GM19397 (cell line): Measurements from ENCODE around the gene ESM1.

ENCODE experiments used
- ATAC-seq: cut with Tn5 transposase; IDR thresholded peaks from one replicate; pipeline ENCODE4 v1.9.1; 2021; ENCODE audit warnings: mild to moderate bottlenecking, moderate library complexity; ENCODE audit not compliant: unreplicated experiment

ESM1 gene

DNA sequence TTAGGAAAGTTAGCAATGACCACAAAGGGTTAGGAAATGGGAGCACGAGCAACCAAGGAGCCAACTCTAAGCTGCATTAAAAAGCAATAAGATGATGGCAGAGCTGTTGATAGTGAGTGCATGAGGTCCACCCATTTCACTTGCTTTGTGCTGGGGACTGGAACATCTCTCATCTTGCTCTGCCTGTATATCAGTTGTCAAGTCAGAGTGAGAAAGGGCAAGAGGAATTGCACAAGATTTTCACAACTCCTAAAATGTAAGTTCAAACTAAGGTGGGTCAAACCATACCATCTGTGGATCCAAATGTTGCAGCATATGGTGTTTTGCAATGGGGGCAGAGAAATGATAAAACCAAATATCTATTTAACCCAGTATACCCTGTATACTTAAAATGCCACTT, 2.8 kb upstream of the ESM1 start:
- no peak for ATAC-seq

DNA sequence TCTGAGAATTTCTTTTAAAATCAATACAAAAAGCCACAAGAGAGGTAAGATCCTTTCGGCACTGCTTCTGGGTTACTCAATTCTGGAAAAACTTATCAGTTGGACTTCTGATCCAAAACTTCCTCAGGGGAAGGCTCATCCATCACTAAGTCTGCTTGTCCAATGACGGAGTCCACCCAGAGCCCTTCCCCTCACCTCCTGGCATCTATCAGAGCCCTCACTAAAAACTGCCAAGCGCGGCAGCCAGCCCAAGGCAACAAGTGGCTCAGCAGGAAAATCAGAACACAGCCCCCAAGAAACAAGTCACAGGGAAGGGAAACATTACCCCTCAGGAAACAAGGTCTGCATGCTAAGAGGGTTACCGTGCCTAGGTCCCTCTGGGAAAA, 869 bp upstream of the ESM1 start:
- no peak for ATAC-seq

DNA sequence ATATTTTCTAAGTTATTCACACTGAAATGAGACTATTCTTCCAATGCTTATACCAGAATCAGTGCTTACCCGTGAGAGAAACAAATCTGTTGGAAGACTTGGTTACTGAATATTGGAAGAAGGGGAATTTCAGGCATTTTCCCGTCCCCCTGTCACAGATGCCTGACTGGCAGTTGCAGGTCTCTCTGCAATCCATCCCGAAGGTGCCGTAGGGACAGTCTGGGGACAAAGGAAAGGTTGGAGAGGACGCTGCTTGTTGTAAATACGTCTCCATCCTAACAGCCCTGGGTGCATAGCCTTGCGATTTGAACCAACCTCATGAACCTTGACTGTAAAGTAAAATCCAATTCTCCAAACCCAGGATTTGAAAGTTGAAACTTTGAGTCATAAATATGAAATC, 3.5 kb downstream of the ESM1 start:
- ATAC-seq: no peak

DNA sequence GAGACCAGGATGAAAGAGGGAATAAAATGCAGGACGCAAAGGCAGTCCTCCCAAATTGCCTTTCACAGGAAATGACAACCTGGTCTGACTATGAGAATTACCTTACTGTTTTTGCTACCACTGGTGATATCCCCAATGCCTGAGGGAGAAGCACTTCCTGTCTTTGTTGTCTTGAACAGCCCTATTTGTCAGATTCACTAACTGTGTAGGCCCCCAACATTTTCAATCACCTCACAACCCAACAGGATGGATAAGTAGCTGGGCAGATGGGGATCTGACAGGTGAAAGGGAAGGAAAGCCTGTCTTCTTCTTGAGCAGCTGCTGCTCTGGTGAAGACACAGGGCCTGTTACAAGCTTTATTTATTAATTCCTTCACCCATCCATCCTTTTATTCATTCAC, 9.7 kb downstream of the ESM1 start:
- no peak for ATAC-seq

DNA sequence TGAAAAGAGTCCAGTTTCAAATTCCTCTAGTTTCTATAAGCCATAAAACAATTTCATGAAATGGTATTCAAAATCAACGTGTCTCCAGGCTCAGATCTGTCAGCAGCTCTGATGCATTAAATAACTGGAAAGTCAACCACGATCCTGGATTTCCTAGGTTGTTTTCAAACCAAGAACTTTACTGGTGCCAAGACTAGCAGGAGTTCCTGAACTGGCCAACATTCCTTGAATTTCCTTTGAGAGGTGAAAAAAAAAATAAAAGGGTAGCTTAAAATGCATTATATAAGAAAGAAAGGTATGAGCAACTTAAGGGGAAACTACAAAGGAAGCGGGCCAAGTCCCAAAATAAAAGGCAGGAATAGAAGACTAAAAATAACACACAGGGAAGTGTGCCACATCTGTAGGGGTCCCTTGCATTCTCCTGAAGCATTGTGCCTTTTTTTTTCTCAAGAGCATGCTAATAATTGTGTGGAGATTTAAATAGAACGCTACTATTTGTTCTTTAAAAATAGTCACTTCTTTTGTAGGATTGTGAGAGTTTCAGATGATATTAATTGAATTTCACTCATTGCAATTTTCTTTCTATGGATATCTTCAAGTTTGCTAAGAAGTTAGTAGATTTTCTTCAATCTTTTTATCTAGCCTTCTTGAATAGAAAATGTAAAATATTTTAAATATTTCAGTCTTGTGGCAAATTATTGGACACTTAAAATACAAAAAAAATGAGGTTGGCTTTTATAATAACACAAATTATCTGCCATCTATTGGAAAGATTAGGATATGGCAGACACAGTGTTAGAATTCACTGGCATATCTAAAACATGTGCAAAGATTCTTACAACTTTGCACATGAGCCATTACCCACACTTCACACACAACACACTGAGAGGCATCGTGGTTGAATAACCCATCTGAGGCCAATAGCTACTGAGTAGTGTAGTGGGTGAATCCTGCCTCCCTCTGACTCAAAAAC, 15.3 kb downstream of the ESM1 start:
- ATAC-seq: no peak

DNA sequence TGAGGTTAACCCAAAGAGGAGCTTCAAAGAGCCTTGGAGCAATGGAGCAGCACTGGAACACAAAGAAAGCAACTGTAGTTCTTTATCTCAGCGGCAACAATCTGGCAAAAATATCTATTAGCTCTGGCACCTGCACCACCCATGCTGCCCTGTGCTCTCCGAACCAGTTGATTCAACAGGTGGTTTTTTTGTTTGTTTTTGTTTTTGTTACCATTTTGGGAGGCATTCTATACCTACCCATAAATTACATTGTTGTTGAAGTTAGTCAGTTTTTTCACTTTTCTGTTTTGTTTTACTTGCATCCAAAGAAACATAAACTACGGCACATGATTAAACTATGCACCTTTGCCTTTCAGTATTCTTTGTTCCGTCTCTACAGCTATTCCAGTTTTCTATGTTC, 16.2 kb downstream of the ESM1 start:
- no peak for ATAC-seq

DNA sequence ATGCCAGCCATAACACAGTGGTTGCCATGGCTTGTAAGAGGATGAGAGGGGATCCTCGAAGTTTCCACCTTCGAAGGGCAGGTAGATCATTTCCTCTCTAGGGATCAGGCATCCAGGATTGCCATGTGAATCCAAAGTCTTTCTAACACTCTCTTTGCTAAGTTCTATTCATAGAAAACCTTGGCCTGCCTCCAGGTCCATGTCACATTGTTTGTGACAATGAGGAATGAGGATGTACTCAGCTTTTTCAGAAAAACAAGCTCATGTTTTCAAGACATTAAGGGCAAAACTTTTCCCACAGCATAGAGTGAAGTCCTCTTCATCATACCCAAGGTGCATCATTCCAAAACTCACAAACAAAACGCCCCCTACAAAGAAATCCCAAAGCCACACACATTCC, 19.6 kb downstream of the ESM1 start:
- ATAC-seq: no peak

DNA sequence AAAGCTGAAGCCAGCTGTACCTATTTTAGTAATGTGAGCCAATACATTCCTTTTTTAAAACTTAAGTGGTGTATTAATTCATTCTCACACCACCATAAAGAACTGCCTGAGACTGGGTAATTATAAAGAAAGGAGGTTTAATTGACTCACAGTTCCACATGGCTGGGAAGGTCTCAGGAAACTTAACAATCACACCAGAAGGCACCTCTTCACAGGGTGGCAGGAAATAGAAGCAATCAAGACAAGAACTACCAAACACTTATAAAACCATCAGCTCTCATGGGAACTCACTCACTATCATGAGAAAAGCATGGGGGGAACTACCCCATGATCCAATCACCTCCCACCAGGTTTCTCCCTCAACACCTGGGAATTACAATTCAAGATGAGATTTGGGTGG, 21.0 kb downstream of the ESM1 start:
- no peak for ATAC-seq

DNA sequence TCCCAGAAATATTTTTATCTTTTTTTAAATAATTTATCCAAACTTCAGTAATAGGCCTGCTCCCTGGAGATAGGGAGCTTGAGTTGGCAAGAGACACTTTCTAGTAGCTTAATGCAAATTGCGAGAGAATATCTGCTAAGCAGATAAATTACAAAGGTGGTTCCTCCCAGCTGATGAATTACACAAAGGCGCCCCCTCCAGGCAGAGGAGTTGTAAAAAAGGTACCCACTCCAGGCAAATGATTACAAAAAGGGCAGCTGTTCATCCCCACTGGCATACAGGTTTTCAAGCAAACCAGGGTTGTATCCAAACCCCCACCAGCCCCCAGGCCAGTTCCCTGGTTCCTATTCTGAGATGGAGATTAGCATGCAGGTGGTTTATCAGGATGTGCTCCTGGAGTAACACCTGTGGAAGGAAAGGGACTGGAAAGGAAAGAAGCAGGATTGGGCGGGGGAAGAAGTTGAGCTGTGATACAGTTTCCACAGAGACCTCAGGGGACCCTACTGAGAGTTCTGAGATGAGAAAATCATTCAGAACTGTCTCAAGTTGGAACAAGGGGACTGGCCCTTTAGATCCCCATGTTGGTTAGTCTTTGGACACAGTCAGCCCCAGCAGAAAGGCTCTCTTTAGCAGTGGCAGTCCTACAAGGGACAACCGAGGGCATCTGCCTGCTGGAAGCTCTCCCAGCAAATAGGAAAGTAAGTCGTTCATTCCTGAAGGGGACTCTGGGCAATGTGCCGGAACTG, 25.5 kb downstream of the ESM1 start:
- no peak for ATAC-seq

DNA sequence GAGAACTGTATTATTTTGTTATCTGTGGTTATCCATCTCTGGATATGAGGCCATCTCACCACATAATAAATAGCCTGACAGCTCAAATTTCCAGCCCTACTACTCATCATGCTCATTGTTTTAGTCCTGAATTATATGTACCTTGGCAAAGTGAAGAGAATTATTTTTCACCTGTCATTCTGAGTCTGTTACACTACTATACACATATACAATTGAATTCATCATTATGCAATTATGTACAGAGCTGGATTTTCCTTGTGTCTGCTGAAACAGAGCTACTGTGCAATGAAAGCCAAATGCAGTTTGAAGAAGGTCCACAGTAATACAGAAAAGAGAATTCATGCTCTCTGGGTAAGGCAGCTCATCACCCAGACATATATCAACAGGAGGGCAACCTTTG, 28.5 kb downstream of the ESM1 start:
- ATAC-seq: no peak

DNA sequence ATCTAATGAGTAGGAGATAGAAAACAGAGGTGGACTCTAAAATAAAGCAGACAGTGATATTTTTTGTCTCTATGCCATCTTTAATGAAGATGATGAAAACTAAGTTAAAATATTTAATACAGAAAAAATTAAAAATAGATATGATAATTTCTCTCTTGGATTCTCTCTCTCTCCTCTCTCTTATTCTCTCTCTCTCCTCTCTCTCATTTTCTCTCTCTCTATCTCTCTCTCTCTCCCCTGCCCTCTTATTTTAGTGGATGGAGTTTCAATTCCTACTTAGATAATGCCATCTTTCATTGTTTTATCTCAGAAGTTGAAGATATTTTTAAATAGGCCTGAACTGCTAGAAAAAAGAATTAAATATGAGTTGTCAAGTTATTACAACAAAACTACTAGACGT, 38.2 kb downstream of the ESM1 start:
- no peak for ATAC-seq

DNA sequence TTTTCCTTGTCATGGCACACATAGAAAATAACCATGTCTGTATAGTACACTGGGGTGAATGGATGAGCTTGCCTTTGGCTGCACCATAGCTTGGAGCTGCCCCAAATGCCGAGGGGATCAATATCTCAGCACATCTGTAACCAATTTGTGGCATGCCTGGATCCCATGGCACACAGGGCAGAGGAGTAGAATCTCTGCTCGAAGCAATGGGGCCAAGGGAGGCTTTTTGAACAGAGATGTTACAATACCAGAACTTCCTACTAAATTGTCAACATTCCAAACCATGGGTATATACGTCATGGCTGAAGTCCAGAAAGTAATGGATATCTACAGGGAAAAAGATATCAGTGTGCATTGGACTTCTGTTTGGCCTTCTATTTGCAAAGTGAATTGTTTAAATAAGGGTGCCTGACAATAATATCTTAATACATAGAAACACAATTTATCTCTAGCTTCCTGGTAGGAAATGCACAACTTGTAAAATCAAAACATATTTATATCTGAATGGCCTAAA, 39.0 kb downstream of the ESM1 start:
- no peak for ATAC-seq

DNA sequence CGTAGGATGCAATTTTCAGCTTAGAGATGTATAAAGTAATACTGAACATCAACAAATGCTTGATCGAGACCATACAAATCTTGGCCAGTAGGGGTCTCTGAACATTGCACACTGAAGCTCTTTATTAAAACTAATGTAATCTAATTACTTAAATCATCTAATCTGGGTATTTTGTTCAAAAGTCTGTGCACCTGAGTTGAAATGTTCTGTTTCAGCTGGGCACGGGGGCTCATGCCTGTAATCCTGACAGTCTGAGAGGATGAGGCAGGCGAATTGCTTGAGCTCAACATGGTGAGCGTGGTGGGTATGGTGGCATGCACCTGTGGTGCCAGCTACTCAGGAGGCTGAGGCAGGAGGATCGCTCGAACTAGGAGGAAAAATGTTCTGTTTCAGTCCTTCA, 41.0 kb downstream of the ESM1 start:
- ATAC-seq: no peak

DNA sequence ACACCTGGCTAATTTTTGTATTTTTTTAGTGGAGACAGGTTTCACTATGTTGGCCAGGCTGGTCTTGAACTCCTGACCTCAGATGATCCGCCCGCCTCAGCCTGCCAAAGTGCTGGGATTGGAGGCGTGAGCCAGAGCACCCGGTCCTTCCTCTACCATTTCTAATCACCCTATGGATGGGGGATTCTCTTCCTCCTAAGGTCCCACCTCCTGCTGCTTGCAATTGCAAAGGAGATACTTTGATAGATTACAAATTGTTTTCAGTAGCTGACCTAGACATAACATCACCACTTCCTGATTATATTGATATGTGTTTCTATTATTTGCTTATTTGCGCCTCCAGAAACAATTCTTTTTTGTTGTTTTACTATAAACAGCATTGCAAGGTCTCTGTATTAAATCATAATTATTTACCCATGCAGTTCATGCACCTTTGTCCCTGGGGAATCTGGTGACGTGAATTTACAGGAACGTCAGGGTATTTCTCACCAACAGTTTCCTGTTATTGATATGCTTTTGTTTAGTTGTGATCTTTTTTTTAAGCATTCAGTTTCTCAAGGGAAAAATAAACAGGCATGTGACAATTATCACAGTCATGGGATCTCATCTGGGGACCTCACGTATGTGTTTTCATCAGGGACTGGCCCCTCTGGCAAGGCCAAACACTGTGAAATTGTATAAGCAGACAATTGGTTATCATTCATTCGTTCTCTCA, 43.2 kb downstream of the ESM1 start:
- ATAC-seq: no peak

DNA sequence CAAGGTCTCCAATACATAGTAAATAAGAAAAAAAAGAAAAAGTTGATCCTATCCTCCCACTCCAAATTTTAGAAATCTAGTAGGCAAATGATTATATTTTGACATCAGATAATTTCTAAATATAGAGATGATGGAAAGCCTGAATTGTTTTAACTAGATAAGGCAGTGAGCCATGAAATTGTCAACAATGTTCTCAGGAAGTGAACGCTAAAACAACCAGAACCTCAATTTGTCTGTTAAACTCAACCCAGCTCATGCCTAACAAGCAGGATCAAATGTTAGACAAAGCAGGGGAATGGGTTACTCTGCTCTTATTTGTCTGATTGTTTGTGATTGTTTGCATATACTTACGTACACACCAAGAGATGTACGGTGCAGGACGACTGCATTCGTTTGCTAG, 49.2 kb downstream of the ESM1 start:
- no peak for ATAC-seq

DNA sequence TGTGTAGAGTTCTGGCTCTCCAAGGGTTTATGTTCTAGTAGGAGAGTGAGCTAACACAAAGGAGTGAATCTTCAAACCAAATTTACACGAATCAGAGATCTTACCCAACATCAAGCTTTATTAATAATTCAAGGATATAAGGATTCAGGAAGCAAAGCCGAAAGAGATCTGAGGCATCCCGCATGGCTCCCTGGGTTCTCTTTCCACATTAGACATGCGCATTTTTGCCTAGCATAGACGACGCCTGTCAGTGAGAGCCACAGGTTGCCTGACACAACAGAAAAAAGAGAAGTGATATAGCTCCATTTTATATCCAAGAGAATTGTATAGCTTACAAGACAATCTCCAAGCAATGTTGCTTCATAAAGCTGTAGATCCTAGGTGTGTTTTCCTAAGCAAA, 52.6 kb downstream of the ESM1 start:
- ATAC-seq: no peak

DNA sequence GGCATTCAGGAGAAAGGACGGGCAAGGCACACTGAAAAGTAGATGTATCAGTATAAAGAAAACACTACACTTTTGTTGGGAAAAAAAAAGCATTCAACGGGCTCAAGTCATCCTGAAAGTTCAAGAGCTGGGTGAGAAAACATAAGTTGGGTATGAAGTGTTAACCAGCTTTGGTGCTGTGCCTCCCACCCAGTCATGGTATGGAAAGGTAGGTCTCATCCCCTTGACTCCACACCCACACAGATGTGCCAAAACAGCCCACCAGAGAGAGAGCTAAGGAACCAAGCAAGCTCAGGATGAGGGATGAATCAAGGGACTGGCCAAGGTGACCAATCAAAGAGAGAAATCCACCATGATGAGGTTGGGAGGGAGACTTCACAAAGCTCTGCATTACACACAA, 54.7 kb downstream of the ESM1 start:
- ATAC-seq: no peak
